K562 (cell line): ENCODE results near the gene LMAN2. TPM values are rescaled to one million over a fixed set of nuclear protein-coding genes. Genes with fewer than 3 reads are reported as not detected.
A peak's percentile ranks its signal among the peaks of the same experiment; 100 is the strongest.

Experiments
- CGGBP1 ChIP-seq: fragments of 250-450 bp; sonication (Bioruptor Pico); IDR thresholded peaks from 2 replicates; pipeline ENCODE4 v1.9.0; 2021; ENCODE audit warnings: mild to moderate bottlenecking
- CHD1 ChIP-seq: fragments of 200-600 bp; sonication (generic); IDR thresholded peaks from one replicate; pipeline ENCODE4 v1.6.1; 2012; ENCODE audit warnings: mild to moderate bottlenecking, moderate library complexity, low read length, inconsistent platforms
- CUX1 ChIP-seq: fragments of 200-800 bp; sonication (Bioruptor generic); IDR thresholded peaks from 2 replicates; pipeline ENCODE4 v1.6.1; 2016; ENCODE audit warnings: missing genetic modification characterization, missing compliant biosample characterization
- ETS1 ChIP-seq: conservative IDR thresholded peaks from 2 replicates; pipeline ENCODE4 v1.6.1; 2011; ENCODE audit warnings: low read depth, mild to moderate bottlenecking, low read length; ENCODE audit not compliant: control insufficient read depth
- LARP7 ChIP-seq: fragments of 450-650 bp; IDR thresholded peaks from 2 replicates; pipeline ENCODE4 v1.6.1; 2016
- MEIS2 ChIP-seq: fragments of 450-650 bp; IDR thresholded peaks from 2 replicates; pipeline ENCODE4 v1.6.1; 2014; ENCODE audit warnings: mild to moderate bottlenecking; ENCODE audit not compliant: partially characterized antibody
- NUFIP1 ChIP-seq: fragments of 450-650 bp; IDR thresholded peaks from 2 replicates; pipeline ENCODE4 v1.6.1; 2018; ENCODE audit not compliant: partially characterized antibody
- PBX2 ChIP-seq, 2 experiments: IDR thresholded peaks in 1 of 2; conservative IDR thresholded peaks in 1 of 2; 2 replicates each; pipeline ENCODE4 v1.6.1; 2016; ENCODE audit warnings: low read depth in 2 of 2, mild to moderate bottlenecking in 1 of 2, missing compliant biosample characterization in 1 of 2, missing genetic modification characterization in 1 of 2, moderate library complexity in 1 of 2
- PTRF ChIP-seq: fragments of 450-650 bp; IDR thresholded peaks from 2 replicates; pipeline ENCODE4 v1.6.1; 2016; ENCODE audit warnings: mild to moderate bottlenecking, missing genetic modification characterization, missing compliant biosample characterization
- RCOR1 ChIP-seq, 2 experiments: IDR thresholded peaks; 2 replicates each; pipeline ENCODE4 v1.6.1; 2012; ENCODE audit warnings: low read depth in 2 of 2, low read length in 2 of 2, borderline replicate concordance in 1 of 2, improper control_type of control experiment in 1 of 2
- RHOXF2B ChIP-seq: fragments of 250-450 bp; sonication (Bioruptor Pico); conservative IDR thresholded peaks from 2 replicates; pipeline ENCODE4 v1.5.1; 2021
- SP1 ChIP-seq: sonication (generic); formaldehyde crosslinking; IDR thresholded peaks from 2 replicates; pipeline ENCODE4 v1.8.1; 2022; ENCODE audit warnings: mild to moderate bottlenecking, missing genetic modification reagents
- STAT5A ChIP-seq: IDR thresholded peaks from 2 replicates; pipeline ENCODE4 v1.6.1; 2012; ENCODE audit warnings: low read length, inconsistent platforms, borderline replicate concordance
- TAL1 ChIP-seq: fragments of 450-650 bp; IDR thresholded peaks from 2 replicates; pipeline ENCODE4 v1.6.1; 2016; ENCODE audit warnings: mild to moderate bottlenecking
- TBP ChIP-seq: optimal IDR thresholded peaks from 2 replicates; pipeline ENCODE3; 2011; ENCODE audit warnings: low read depth, low read length, improper control_type of control experiment
- ZNF165 ChIP-seq: fragments of 250-450 bp; sonication (Bioruptor Pico); IDR thresholded peaks from 2 replicates; pipeline ENCODE4 v1.4.0; 2020; ENCODE audit warnings: borderline replicate concordance
- ZNF57 ChIP-seq: fragments of 450-650 bp; formaldehyde crosslinking; IDR thresholded peaks from 2 replicates; pipeline ENCODE4 v1.4.0; 2020; ENCODE audit warnings: mild to moderate bottlenecking, moderate library complexity
- ZNF830 ChIP-seq: fragments of 250-450 bp; sonication (Bioruptor Pico); IDR thresholded peaks from 2 replicates; pipeline ENCODE4 v1.5.0; 2021; ENCODE audit warnings: mild to moderate bottlenecking
- polyA plus RNA-seq, 8 experiments: library from polyadenylated mRNA; depleted of rRNA in 4 of 8; stranded (reverse) in 5 of 8; unstranded in 3 of 8; fragments of >200 nt; fragmentation: Nextera tagmentation in 2 of 8; fragmentation: Illumina TruSeq in 1 of 8; extraction: Ambion mirVana in 2 of 8; extraction: Trizol in 1 of 8; gene quantifications; 2 replicates each; pipeline versions ENCODE4 v1.2.1 to v1.2.3, GENCODE V29; 2011 to 2014; ENCODE audit warnings: inconsistent platforms in 1 of 8, missing spikeins in 1 of 8
- total RNA-seq, 7 experiments: library from RNA; depleted of rRNA in 6 of 7; stranded (reverse); fragments of >200 nt in 6 of 7; fragmentation: Illumina TruSeq in 2 of 7; extraction: Trizol in 2 of 7; gene quantifications; 2 replicates each; pipeline versions ENCODE4 v1.2.1 to v1.2.3, GENCODE V29; 2011 to 2021; ENCODE audit warnings: low replicate concordance in 1 of 7

Gene LMAN2
- total and polyA plus RNA-seq, 9 of the 15 experiments (the other 6 are each of a cell fraction or from before 2014, with no cell fraction given): 2.7 to 254 (median 136) TPM

- TF ChIP-seq TAL1 (no peak), CGGBP1 (CRISPR knock-in tag) (no peak), ZNF830 (no peak), RCOR1 (IDR thresholded peaks at IDR 0.05; ENCODE audit: borderline replicate concordance in 1 of 2, low read depth in 2 of 2, low read length in 2 of 2) (no peak), CHD1 (peak; percentile 90), STAT5A (no peak), ZNF57 (no peak), CUX1 (CRISPR knock-in tag) (no peak), RHOXF2B (CRISPR knock-in tag) (no peak), PTRF (tag) (no peak), TBP (peak; percentile 43), MEIS2 (peak; percentile 72), ETS1 (peak; percentile 64; the same call in 1 of the 2 replicates), NUFIP1 (no peak), SP1 (CRISPR knock-in tag) (peak; percentile 94), ZNF165 (CRISPR knock-in tag) (no peak), PBX2 (CRISPR knock-in tag; IDR thresholded peaks at IDR 0.05; ENCODE audit: low read depth) (no peak), PBX2 (tag; conservative IDR thresholded peaks at IDR 0.05; ENCODE audit: low read depth) (no peak), LARP7 (no peak)
Observed at GRCh38 chr5:177311723-177312648, 39.5 kb downstream of the LMAN2 start, which contains the start of gene MXD3 (continued).
